Measurements from ENCODE around the gene ZNF879.

The ZNF879 gene

GRCh38 chr5:179008667-179009066 is 14.9 kb upstream of the ZNF879 start:
- H3K9me3 ChIP-seq (ENCODE audit: control insufficient read depth, insufficient read depth, low read length) = peaks cover 76% of the 10 kb centered on the region
- H3K27me3 ChIP-seq (ENCODE audit: control insufficient read depth, insufficient read depth, low read length) = no peaks in the 10 kb centered on the region
- H3K36me3 ChIP-seq (ENCODE audit: control insufficient read depth, insufficient read depth, low read length) = no peaks in the 10 kb centered on the region
- no peak overlapping the region for H3K9ac ChIP-seq (ENCODE audit: low read depth, low read length)
- no peaks in the 10 kb centered on the region for H3K4me1 ChIP-seq (ENCODE audit: control insufficient read depth, insufficient read depth, low read length)
- no peak overlapping the region for H3K27ac ChIP-seq (ENCODE audit: low read depth, low read length)
- no peak overlapping the region for H3K4me3 ChIP-seq (ENCODE audit: low read depth, low read length)

- peak overlapping the region; percentile 14; the same call in 1 of the 2 replicates for H3K4me3 ChIP-seq (ENCODE audit: low read depth, low read length)
- H3K27ac ChIP-seq (ENCODE audit: low read depth, low read length) = no peak overlapping the region
- no peaks in the 10 kb centered on the region for H3K4me1 ChIP-seq (ENCODE audit: control insufficient read depth, insufficient read depth, low read length)
- H3K9ac ChIP-seq (ENCODE audit: low read depth, low read length) = no peak overlapping the region
- no peaks in the 10 kb centered on the region for H3K27me3 ChIP-seq (ENCODE audit: control insufficient read depth, insufficient read depth, low read length)
- H3K36me3 ChIP-seq (ENCODE audit: control insufficient read depth, insufficient read depth, low read length) = peaks cover 35% of the 10 kb centered on the region
- peaks cover 94% of the 10 kb centered on the region for H3K9me3 ChIP-seq (ENCODE audit: control insufficient read depth, insufficient read depth, low read length)
Observed at GRCh38 chr5:179033004-179033580, 9.5 kb downstream of the ZNF879 start.

- Histone ChIP-seq H3K4me1 (ENCODE audit: control insufficient read depth, insufficient read depth, low read length) (no peaks in the 10 kb centered on the region), H3K9ac (ENCODE audit: low read depth, low read length) (no peak overlapping the region), H3K36me3 (ENCODE audit: control insufficient read depth, insufficient read depth, low read length) (no peaks in the 10 kb centered on the region), H3K9me3 (ENCODE audit: control insufficient read depth, insufficient read depth, low read length) (peaks cover 75% of the 10 kb centered on the region), H3K27ac (ENCODE audit: low read depth, low read length) (no peak overlapping the region), H3K4me3 (ENCODE audit: low read depth, low read length) (no peak overlapping the region), H3K27me3 (ENCODE audit: control insufficient read depth, insufficient read depth, low read length) (no peaks in the 10 kb centered on the region)
Observed at GRCh38 chr5:179044765-179045164, 21.2 kb downstream of the ZNF879 start.

GRCh38 chr5:179051784-179052183 is 28.2 kb downstream of the ZNF879 start:
- Histone ChIP-seq H3K9me3 (ENCODE audit: control insufficient read depth, insufficient read depth, low read length) (peaks cover 90% of the 10 kb centered on the region), H3K9ac (ENCODE audit: low read depth, low read length) (no peak overlapping the region), H3K27me3 (ENCODE audit: control insufficient read depth, insufficient read depth, low read length) (no peaks in the 10 kb centered on the region), H3K27ac (ENCODE audit: low read depth, low read length) (no peak overlapping the region), H3K4me1 (ENCODE audit: control insufficient read depth, insufficient read depth, low read length) (no peaks in the 10 kb centered on the region), H3K36me3 (ENCODE audit: control insufficient read depth, insufficient read depth, low read length) (no peaks in the 10 kb centered on the region), H3K4me3 (ENCODE audit: low read depth, low read length) (no peak overlapping the region)

- Histone ChIP-seq H3K27me3 (ENCODE audit: control insufficient read depth, insufficient read depth, low read length) (no peaks in the 10 kb centered on the region), H3K9ac (ENCODE audit: low read depth, low read length) (no peak overlapping the region), H3K4me1 (ENCODE audit: control insufficient read depth, insufficient read depth, low read length) (no peaks in the 10 kb centered on the region), H3K27ac (ENCODE audit: low read depth, low read length) (no peak overlapping the region), H3K4me3 (ENCODE audit: low read depth, low read length) (no peak overlapping the region), H3K9me3 (ENCODE audit: control insufficient read depth, insufficient read depth, low read length) (peaks cover 89% of the 10 kb centered on the region), H3K36me3 (ENCODE audit: control insufficient read depth, insufficient read depth, low read length) (no peaks in the 10 kb centered on the region)
Observed at GRCh38 chr5:179054036-179054785, 30.6 kb downstream of the ZNF879 start.

- peaks cover 91% of the 10 kb centered on the region for H3K9me3 ChIP-seq (ENCODE audit: control insufficient read depth, insufficient read depth, low read length)
Observed at GRCh38 chr5:179054876-179055275, 31.3 kb downstream of the ZNF879 start.

GRCh38 chr5:179055436-179055835 is 31.8 kb downstream of the ZNF879 start:
- Histone ChIP-seq H3K36me3 (ENCODE audit: control insufficient read depth, insufficient read depth, low read length) (no peaks in the 10 kb centered on the region), H3K27ac (ENCODE audit: low read depth, low read length) (no peak overlapping the region), H3K9ac (ENCODE audit: low read depth, low read length) (no peak overlapping the region), H3K27me3 (ENCODE audit: control insufficient read depth, insufficient read depth, low read length) (no peaks in the 10 kb centered on the region), H3K4me3 (ENCODE audit: low read depth, low read length) (no peak overlapping the region), H3K4me1 (ENCODE audit: control insufficient read depth, insufficient read depth, low read length) (no peaks in the 10 kb centered on the region), H3K9me3 (ENCODE audit: control insufficient read depth, insufficient read depth, low read length) (peaks cover 86% of the 10 kb centered on the region)

More at GRCh38 chr5:179054876-179055275, 31.3 kb downstream of the ZNF879 start:
- H3K4me1 ChIP-seq (ENCODE audit: control insufficient read depth, insufficient read depth, low read length) = no peaks in the 10 kb centered on the region
- H3K36me3 ChIP-seq (ENCODE audit: control insufficient read depth, insufficient read depth, low read length) = no peaks in the 10 kb centered on the region
- H3K27me3 ChIP-seq (ENCODE audit: control insufficient read depth, insufficient read depth, low read length) = no peaks in the 10 kb centered on the region
- no peak overlapping the region for H3K9ac ChIP-seq (ENCODE audit: low read depth, low read length)
- no peak overlapping the region for H3K4me3 ChIP-seq (ENCODE audit: low read depth, low read length)
- H3K27ac ChIP-seq (ENCODE audit: low read depth, low read length) = no peak overlapping the region

- Histone ChIP-seq H3K27me3 (ENCODE audit: control insufficient read depth, insufficient read depth, low read length) (no peaks in the 10 kb centered on the region), H3K4me1 (ENCODE audit: control insufficient read depth, insufficient read depth, low read length) (no peaks in the 10 kb centered on the region), H3K27ac (ENCODE audit: low read depth, low read length) (no peak overlapping the region), H3K9ac (ENCODE audit: low read depth, low read length) (no peak overlapping the region), H3K36me3 (ENCODE audit: control insufficient read depth, insufficient read depth, low read length) (no peaks in the 10 kb centered on the region), H3K4me3 (ENCODE audit: low read depth, low read length) (no peak overlapping the region), H3K9me3 (ENCODE audit: control insufficient read depth, insufficient read depth, low read length) (peaks cover 85% of the 10 kb centered on the region)
Observed at GRCh38 chr5:179055841-179056240, 32.2 kb downstream of the ZNF879 start.

GRCh38 chr5:179060116-179061008 is 36.8 kb downstream of the ZNF879 start, which contains the start of gene ZNF354C:
ZNF354C (plus strand) TSS chr5:179060373; CDS start chr5:179062069, 1,696 bp downstream.
- H3K9me3 ChIP-seq (ENCODE audit: control insufficient read depth, insufficient read depth, low read length) = peaks cover 76% of the 10 kb centered on the region

GRCh38 chr5:179061025-179061424 is 37.4 kb downstream of the ZNF879 start:
- H3K9ac ChIP-seq (ENCODE audit: low read depth, low read length) = no peak overlapping the region
- H3K4me1 ChIP-seq (ENCODE audit: control insufficient read depth, insufficient read depth, low read length) = no peaks in the 10 kb centered on the region
- H3K27me3 ChIP-seq (ENCODE audit: control insufficient read depth, insufficient read depth, low read length) = no peaks in the 10 kb centered on the region
- peak overlapping the region; percentile 61 for H3K4me3 ChIP-seq (ENCODE audit: low read depth, low read length)
- no peak overlapping the region for H3K27ac ChIP-seq (ENCODE audit: low read depth, low read length)
- no peaks in the 10 kb centered on the region for H3K36me3 ChIP-seq (ENCODE audit: control insufficient read depth, insufficient read depth, low read length)
- H3K9me3 ChIP-seq (ENCODE audit: control insufficient read depth, insufficient read depth, low read length) = peaks cover 76% of the 10 kb centered on the region

More at GRCh38 chr5:179060116-179061008, 36.8 kb downstream of the ZNF879 start, which contains the start of gene ZNF354C:
- no peaks in the 10 kb centered on the region for H3K27me3 ChIP-seq (ENCODE audit: control insufficient read depth, insufficient read depth, low read length)
- no peaks in the 10 kb centered on the region for H3K4me1 ChIP-seq (ENCODE audit: control insufficient read depth, insufficient read depth, low read length)
- H3K27ac ChIP-seq (ENCODE audit: low read depth, low read length) = no peak within 1 kb of the TSS
- H3K4me3 ChIP-seq (ENCODE audit: low read depth, low read length) = peak within 1 kb of the TSS; percentile 61
- H3K36me3 ChIP-seq (ENCODE audit: control insufficient read depth, insufficient read depth, low read length) = no peaks in the 10 kb centered on the region
- peak within 1 kb of the TSS; percentile 42; the same call in 1 of the 2 replicates for H3K9ac ChIP-seq (ENCODE audit: low read depth, low read length)
